Measurements from ENCODE around the gene GALNT18.

DNA sequence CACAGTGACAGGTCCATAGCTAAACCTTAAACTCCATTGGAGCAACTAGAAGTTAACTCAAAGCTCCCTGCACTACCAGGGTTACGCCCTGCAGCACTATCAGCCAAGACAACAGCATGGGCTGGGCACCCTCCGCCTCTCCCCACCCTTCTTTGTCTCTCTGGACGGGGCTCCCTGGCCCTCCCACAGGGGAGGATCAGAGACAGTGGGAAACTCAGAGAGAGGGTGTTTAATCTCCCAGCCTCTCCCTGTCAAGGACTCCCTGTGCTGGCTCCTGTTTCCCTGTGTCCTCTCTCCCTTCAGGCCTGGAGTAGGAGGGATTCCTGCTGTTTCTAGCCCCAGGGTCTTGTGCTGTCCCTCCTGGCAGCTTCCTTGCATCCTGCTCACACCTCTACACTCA, 211.9 kb downstream of the GALNT18 start:
- TF ChIP-seq CTCF (IDR thresholded peaks at IDR 0.05; ENCODE audit: insufficient read depth, low read length) (no peak), SPI1 (IDR thresholded peaks at IDR 0.05; ENCODE audit: borderline replicate concordance, low read depth) (no peak), GABPA (IDR thresholded peaks at IDR 0.05; ENCODE audit: low read depth) (no peak), REST (IDR thresholded peaks at IDR 0.05; ENCODE audit: insufficient replicate concordance, low read depth) (no peak)
